ENCODE measurements around the gene FGD2. TPM values are rescaled to one million over a fixed set of nuclear protein-coding genes. Genes with fewer than 3 reads are reported as not detected.
A peak's percentile ranks its signal among the peaks of the same experiment; 100 is the strongest.

Gene FGD2
- total and polyA plus RNA-seq, 12 donors: 1.0 to 22.1 (median 2.5) TPM

DNA sequence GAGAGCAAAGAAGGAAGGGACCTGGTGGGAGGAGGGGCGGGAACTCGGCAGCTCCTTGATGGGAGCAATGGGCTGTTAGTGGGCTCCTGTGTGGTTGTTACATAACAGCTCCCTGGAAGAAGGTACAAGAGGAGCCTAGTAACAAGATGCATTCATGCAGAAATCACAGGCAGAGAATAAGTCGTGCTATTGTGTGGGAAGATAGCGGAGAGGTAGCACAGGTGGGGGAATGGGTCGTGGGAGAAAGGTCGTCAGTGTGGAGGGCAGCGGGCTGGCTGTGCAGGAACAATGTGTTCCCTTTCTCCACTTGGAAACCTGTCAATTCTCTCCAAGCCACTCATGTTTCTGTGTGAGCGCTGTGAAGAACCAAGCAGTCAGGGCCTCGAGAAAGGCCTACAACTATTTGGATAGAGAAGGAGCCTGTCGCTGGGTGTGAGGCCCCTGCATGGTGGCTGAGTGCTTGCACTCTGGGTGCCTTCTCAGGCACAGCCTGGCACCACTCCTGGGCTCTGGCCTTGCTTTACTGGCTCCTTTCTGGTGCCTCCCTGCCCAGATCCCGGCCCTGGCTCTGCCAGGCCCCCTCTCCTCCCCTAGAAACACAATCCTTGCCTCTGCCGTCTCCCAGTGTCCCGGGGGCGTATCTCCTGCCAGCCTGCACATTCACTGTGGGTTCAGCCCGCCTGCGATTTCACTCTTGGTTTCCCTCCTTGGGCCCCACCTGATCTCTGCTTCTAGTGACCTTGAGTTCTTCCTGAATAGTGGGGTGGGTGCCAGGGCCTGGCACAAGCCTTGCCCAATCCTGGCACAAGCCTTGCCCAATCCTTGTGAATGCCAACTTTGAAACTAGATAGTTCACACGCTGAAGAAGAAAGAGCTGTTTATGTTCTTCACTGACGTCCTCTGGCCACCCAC, 7.4 kb upstream of the FGD2 start:
- ATAC-seq (peak in 7 of 8 donors; percentile 61 to 87 (median 79)), DNase-seq (peak; percentile 45 to 56)
- H3K27ac ChIP-seq: peak overlapping the region; percentile 76 to 94 (median 91)
- H3K9me3 ChIP-seq: no peaks in the 10 kb centered on the region
- WGBS, 2 donors: 49 to 62% methylated on average over 18 of the region's 18 CpGs
- H3K4me3 ChIP-seq: no peak overlapping the region
- H3K27me3 ChIP-seq: no peaks in the 10 kb centered on the region
- H3K4me1 ChIP-seq: peaks cover 0 to 21% (median 6%) of the 10 kb centered on the region in 9 donors
- TF ChIP-seq CTCF (IDR thresholded peaks at IDR 0.05): no peak
- intact Hi-C loops (cut with DNase I): loop anchor here in 1 of 10 donors (1.0 kb wide), 1 partner anchor 12 kb away; the partner anchor contains the start of gene MTCH1
- H3K36me3 ChIP-seq: no peaks in the 10 kb centered on the region

DNA sequence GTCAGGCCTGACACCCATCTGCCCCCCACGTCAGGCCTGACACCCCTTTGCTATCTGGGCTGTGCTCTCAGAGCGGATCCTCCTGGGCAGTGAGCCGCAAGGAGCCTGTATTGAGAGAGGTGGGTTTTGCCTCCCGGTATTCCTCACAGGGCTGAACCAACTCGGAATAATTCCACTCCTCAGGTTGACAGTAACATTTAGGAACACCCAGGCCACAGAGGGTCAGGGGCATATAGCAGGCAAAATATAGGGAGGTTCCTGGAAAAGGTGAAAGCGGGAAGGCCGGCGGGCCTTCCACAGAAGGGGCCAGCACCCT, 6.8 kb upstream of the FGD2 start:
- DNase-seq: peak in 1 of 2 donors; percentile 50
- H3K4me3 ChIP-seq: no peak overlapping the region
- 58 to 61% methylated on average over 8 of the region's 8 CpGs for WGBS, 2 donors
- ATAC-seq: peak in 3 of 8 donors; percentile 81 to 89 (median 88)
- intact Hi-C loops (cut with DNase I): loop anchor here in 1 of 10 donors (1.0 kb wide), 1 partner anchor 12 kb away; the partner anchor contains the start of gene MTCH1
- no peak for TF ChIP-seq CTCF (IDR thresholded peaks at IDR 0.05)
- H3K4me1 ChIP-seq: peaks cover 0 to 21% (median 6%) of the 10 kb centered on the region in 9 donors
- no peaks in the 10 kb centered on the region for H3K27me3 ChIP-seq
- H3K27ac ChIP-seq: peak overlapping the region; percentile 76 to 94 (median 91)
- H3K36me3 ChIP-seq: no peaks in the 10 kb centered on the region
- no peaks in the 10 kb centered on the region for H3K9me3 ChIP-seq

DNA sequence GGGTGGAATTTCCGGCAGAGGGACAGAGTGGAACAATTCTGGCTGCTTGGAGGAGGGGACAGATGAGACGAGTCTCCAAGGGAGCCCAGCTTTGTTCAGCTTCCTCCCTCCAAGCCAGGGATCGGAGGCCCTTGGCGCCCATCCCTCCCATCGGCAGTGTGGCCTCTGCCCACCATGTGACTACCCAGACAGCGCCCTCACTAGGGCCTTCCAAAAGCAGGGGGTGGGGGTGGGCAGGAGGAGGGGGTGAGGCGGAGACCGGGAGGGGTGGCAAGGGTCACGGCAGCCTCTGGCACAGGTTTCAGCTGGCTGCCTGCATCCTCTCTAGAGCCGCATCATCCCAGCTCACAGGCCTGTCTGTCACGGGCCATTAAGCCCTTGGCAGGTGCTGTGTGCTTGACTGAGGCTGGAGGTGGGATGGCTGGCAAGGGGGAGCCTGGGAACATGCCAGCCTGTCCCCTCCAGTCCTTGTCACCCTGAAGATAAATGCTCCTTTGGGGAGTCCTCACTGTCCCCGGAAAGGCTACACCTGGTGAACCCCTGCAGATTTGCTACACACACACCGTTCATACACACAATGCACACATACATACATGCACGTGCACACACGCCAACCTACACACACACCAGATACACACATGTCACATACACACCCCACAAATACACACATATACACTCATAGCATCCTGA, 6.2 kb upstream of the FGD2 start:
- Histone ChIP-seq H3K27ac (peak overlapping the region; percentile 76 to 94 (median 91)), H3K4me3 (no peak overlapping the region), H3K27me3 (no peaks in the 10 kb centered on the region), H3K9me3 (no peaks in the 10 kb centered on the region), H3K4me1 (peaks cover 0 to 21% (median 6%) of the 10 kb centered on the region in 9 donors), H3K36me3 (no peaks in the 10 kb centered on the region)
- ATAC-seq: peak in 6 of 8 donors; percentile 4 to 46 (median 29)
- intact Hi-C loops (cut with DNase I): no loop called here
- WGBS, 2 donors: 61 to 62% methylated on average over 15 of the region's 15 CpGs
- no peak for TF ChIP-seq CTCF (IDR thresholded peaks at IDR 0.05)
- no peak for DNase-seq

DNA sequence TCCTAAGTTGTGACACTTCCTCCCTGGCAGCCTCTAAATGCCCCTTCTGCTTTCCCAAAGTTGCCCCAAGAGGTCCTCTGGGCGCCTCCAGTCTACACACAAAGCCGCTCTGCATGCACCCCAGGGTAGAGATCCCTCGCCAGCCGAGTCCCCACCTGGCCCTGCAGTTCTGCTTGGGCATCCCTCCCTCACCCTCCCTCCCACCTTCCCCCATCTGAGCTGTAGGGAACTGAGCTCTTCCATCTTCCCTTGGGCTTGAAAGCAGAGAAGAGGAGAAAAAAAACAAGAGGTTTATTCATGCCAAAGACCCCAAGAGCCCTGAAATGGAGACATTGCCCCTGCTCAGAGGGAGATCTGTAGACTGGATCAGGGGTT, 5.7 kb upstream of the FGD2 start:
- Histone ChIP-seq H3K4me1 (peaks cover 0 to 21% (median 6%) of the 10 kb centered on the region in 9 donors), H3K36me3 (no peaks in the 10 kb centered on the region), H3K27me3 (no peaks in the 10 kb centered on the region), H3K9me3 (no peaks in the 10 kb centered on the region), H3K27ac (no peak overlapping the region), H3K4me3 (no peak overlapping the region)
- DNase-seq (no peak), ATAC-seq (no peak)
- no peak for TF ChIP-seq CTCF (IDR thresholded peaks at IDR 0.05)
- WGBS, 2 donors: 96 to 97% methylated on average over 4 of the region's 4 CpGs
- intact Hi-C loops (cut with DNase I): no loop called here
